B cell (primary cell): Measurements from ENCODE around the gene CEMIP2. TPM values are rescaled to one million over a fixed set of nuclear protein-coding genes. Genes with fewer than 3 reads are reported as not detected.
A peak's percentile ranks its signal among the peaks of the same experiment; 100 is the strongest.

Experiments
- ATAC-seq: fragments of 200-7000 bp; cut with Tn5 transposase; one replicate; pipeline ENCODE4 v1.10.0; 2021; ENCODE audit warnings: low read depth, mild to moderate bottlenecking, moderate number of reproducible peaks, moderate library complexity
- CTCF ChIA-PET: fragments of 350-600 bp; sonication (Branson Sonifier 250); formaldehyde crosslinking; loops from one replicate; lab custom pipeline; 2021; ENCODE audit warnings: antibody characterized with exemption, inconsistent platforms; lab: Charles Lee
- POLR2A ChIA-PET: fragments of 350-600 bp; sonication (Branson Sonifier 250); formaldehyde crosslinking; loops from one replicate; lab custom pipeline; 2021; ENCODE audit warnings: antibody characterized with exemption; lab: Charles Lee
- DNase-seq: peaks from one replicate; pipeline ENCODE4 v3.0.0; 2013
- H2AFZ ChIP-seq: 2 replicates; pipeline ENCODE4 v1.6.1; 2012; ENCODE audit warnings: mild to moderate bottlenecking, low read depth, low read length; ENCODE audit not compliant: insufficient read depth, poor library complexity, severe bottlenecking
- H3K27ac ChIP-seq, 2 donors: 1 replicate in 1 of 2; 2 replicates in 1 of 2; pipeline ENCODE4 v1.5.1; 2012 to 2013; ENCODE audit warnings: low read length in 2 of 2, mild to moderate bottlenecking in 2 of 2, moderate library complexity in 1 of 2
- H3K27me3 ChIP-seq, 4 experiments: fragments of 200-600 bp in 1 of 4; sonication (generic) in 1 of 4; replicated peaks in 1 of 4; 1 replicate in 2 of 4; 2 replicates in 2 of 4; pipeline versions ENCODE4 v1.6.1 to v1.7.0; 2013 to 2016; ENCODE audit warnings: low read length in 3 of 4, mild to moderate bottlenecking in 2 of 4, mixed read lengths in 1 of 4, moderate library complexity in 1 of 4; ENCODE audit not compliant: insufficient read depth in 4 of 4, control insufficient read depth in 3 of 4; ENCODE audit errors: control extremely low read depth in 1 of 4
- H3K36me3 ChIP-seq, 2 experiments: replicated peaks in 1 of 2; 1 replicate in 1 of 2; 2 replicates in 1 of 2; pipeline versions ENCODE4 v1.6.1 to v1.7.1; 2013; ENCODE audit warnings: low read length in 1 of 2; ENCODE audit not compliant: insufficient read depth in 2 of 2, control insufficient read depth in 1 of 2; ENCODE audit errors: control extremely low read depth in 1 of 2, extremely low read depth in 1 of 2
- H3K4me1 ChIP-seq, 2 donors: fragments of 200-600 bp in 1 of 2; sonication (generic) in 1 of 2; 1 replicate in 1 of 2; 2 replicates in 1 of 2; pipeline versions ENCODE4 v1.5.1 to v1.6.1; 2013 to 2017; ENCODE audit warnings: low read length in 2 of 2; ENCODE audit not compliant: control insufficient read depth in 2 of 2, insufficient read depth in 2 of 2
- H3K4me2 ChIP-seq: replicated peaks from 2 replicates; pipeline ENCODE3; 2012; ENCODE audit warnings: mild to moderate bottlenecking, low read depth, low read length; ENCODE audit not compliant: poor library complexity, severe bottlenecking
- H3K4me3 ChIP-seq, 5 experiments: fragments of 200-600 bp in 1 of 5; sonication (generic) in 1 of 5; 1 replicate in 3 of 5; 2 replicates in 2 of 5; pipeline versions ENCODE4 v1.5.1 to v1.7.0; 2011 to 2016; ENCODE audit warnings: low read length in 4 of 5, mild to moderate bottlenecking in 4 of 5, low read depth in 2 of 5, control low read depth in 1 of 5, moderate library complexity in 1 of 5; ENCODE audit not compliant: insufficient read depth in 1 of 5; ENCODE audit errors: control extremely low read depth in 1 of 5, extremely low read depth in 1 of 5
- H3K79me2 ChIP-seq: fragments of 200-600 bp; sonication (generic); one replicate; pipeline ENCODE4 v1.6.0; 2016; ENCODE audit warnings: low read length; ENCODE audit not compliant: control insufficient read depth, insufficient read depth
- H3K9ac ChIP-seq: fragments of 200-600 bp; sonication (generic); 2 replicates; pipeline ENCODE4 v1.6.1; 2017; ENCODE audit warnings: mild to moderate bottlenecking, low read length, moderate library complexity
- H3K9me3 ChIP-seq, 3 donors: one replicate each; pipeline versions ENCODE4 v1.6.1 to v1.7.1; 2013; ENCODE audit warnings: low read length in 2 of 3; ENCODE audit not compliant: control insufficient read depth in 2 of 3, insufficient read depth in 1 of 3; ENCODE audit errors: control extremely low read depth in 1 of 3
- H4K20me1 ChIP-seq: 2 replicates; pipeline ENCODE4 v1.6.0; 2012; ENCODE audit warnings: mild to moderate bottlenecking, low read length; ENCODE audit not compliant: insufficient read depth, control insufficient read depth, poor library complexity, severe bottlenecking
- H3K27ac Mint-ChIP-seq: one replicate; pipeline ENCODE4 v1.8.0; 2021; ENCODE audit warnings: mixed read lengths
- H3K27me3 Mint-ChIP-seq: one replicate; pipeline ENCODE4 v1.8.0; 2021; ENCODE audit warnings: mixed read lengths
- H3K4me1 Mint-ChIP-seq: one replicate; pipeline ENCODE4 v1.8.0; 2021; ENCODE audit warnings: mixed read lengths
- H3K4me3 Mint-ChIP-seq: one replicate; pipeline ENCODE4 v1.8.0; 2021; ENCODE audit warnings: mixed read lengths
- H3K9me3 Mint-ChIP-seq: one replicate; pipeline ENCODE4 v1.8.0; 2022; ENCODE audit warnings: mixed read lengths; ENCODE audit not compliant: insufficient read depth
- CTCF ChIP-seq: fragments of 200-600 bp; IDR thresholded peaks from one replicate; pipeline ENCODE4 v1.8.0; 2022; ENCODE audit warnings: antibody characterized with exemption, mild to moderate bottlenecking
- EZH2 ChIP-seq: IDR thresholded peaks from 2 replicates; pipeline ENCODE4 v1.6.1; 2012; ENCODE audit warnings: borderline replicate concordance, low read depth, mild to moderate bottlenecking, moderate library complexity, low read length; ENCODE audit not compliant: insufficient read depth, poor library complexity, severe bottlenecking
- WGBS: methylation state at CpG from one replicate; pipeline ENCODE4 v1.1.5; 2013; ENCODE audit warnings: missing lambda C conversion rate; ENCODE audit not compliant: insufficient coverage; 5-methylcytosine and 5-hydroxymethylcytosine counted together
- intact Hi-C: fragments of 100-400 bp; cut with micrococcal nuclease; formaldehyde crosslinking; loops from one replicate; pipeline ENCODE4 v1.10.0; 2022
- polyA plus RNA-seq: library from polyadenylated mRNA; depleted of rRNA; stranded (reverse); fragments of >200 nt; gene quantifications from 2 replicates; pipeline ENCODE4 v1.2.3, GENCODE V29; 2012
- total RNA-seq, 2 donors: library from RNA; stranded (reverse); fragments of 120-200 nt in 1 of 2; gene quantifications; 1 replicate in 1 of 2; 2 replicates in 1 of 2; pipeline versions ENCODE4 v1.2.3 to v1.2.4, GENCODE V29; 2013 to 2022

CEMIP2 gene
- total and polyA plus RNA-seq, 2 donors (not counting 1 experiment from before 2014, with no cell fraction given) = 35.4 to 90.6 TPM

- Mint-ChIP-seq H3K27ac (peak overlapping the region; percentile 50), H3K27me3 (no peaks in the 10 kb centered on the region), H3K4me1 (peaks cover 33% of the 10 kb centered on the region), H3K9me3 (no peaks in the 10 kb centered on the region), H3K4me3 (no peak overlapping the region)
- intact Hi-C loops = no loop called here
- H3K9ac ChIP-seq = no peak overlapping the region
- no peaks in the 10 kb centered on the region for H3K27me3 ChIP-seq
- ChIA-PET CTCF (interaction anchor here (2.3 kb wide), 1 partner anchor 22 kb away, joined by 12 read pairs; the partner anchor contains the start of gene CEMIP2), POLR2A (no interaction called here)
- no peak overlapping the region for H3K4me2 ChIP-seq
- H2AFZ ChIP-seq = no peak overlapping the region
- H3K79me2 ChIP-seq = peaks cover 31% of the 10 kb centered on the region
- DNase-seq = no peak
- peaks cover 0 to 8% of the 10 kb centered on the region in 2 donors for H3K4me1 ChIP-seq
- H3K9me3 ChIP-seq = no peaks in the 10 kb centered on the region
- H3K4me3 ChIP-seq = no peak overlapping the region
- 95% methylated on average over 5 of the region's 6 CpGs for WGBS
- H3K36me3 ChIP-seq = peaks cover 8 to 42% of the 10 kb centered on the region in 2 experiments
- no peak for ATAC-seq
- TF ChIP-seq CTCF = no peak
- TF ChIP-seq EZH2 = no peak
- peaks cover 9% of the 10 kb centered on the region for H4K20me1 ChIP-seq
- no peak overlapping the region for H3K27ac ChIP-seq
Observed at GRCh38 chr9:71746023-71746757, 22.1 kb downstream of the CEMIP2 start.

DNA sequence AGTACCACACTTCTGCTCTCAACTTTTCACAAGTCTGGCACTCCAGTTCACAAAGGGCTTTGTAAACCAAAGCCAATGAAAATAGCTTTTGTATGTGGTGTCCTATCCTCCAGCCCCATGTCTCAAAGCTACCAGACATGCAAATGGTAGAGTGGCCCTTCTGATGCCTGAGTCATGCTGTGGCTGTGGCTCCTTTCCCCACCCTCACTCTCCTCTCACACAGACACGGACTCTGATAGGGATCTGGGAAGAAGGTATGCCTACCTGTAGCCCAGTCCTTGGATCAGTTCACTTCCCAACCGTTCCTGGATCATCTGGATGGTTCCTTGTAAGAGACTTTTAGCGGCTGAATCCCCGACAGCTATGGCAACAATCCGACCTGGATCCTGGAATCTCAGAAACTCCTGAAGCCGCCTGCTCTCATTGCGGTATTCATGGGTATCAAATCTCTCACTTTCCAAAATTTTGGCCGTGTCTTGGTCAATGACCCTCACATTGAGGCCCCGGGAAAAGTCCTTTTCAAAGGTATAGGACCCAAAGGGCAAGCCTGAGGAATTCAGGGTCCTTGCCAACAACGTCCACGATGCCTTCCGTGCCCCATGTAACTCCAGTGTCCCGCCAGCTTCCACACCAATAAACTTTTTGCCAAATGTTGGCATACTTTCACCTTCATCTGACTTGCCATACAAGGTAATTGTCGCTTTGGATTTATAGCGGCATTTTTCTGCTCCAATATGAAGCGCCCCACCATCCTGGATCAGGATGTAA, 23.4 kb downstream of the CEMIP2 start:
- Histone ChIP-seq H3K4me1 (peaks cover 0 to 8% of the 10 kb centered on the region in 2 donors), H3K4me2 (no peak overlapping the region), H4K20me1 (peaks cover 7% of the 10 kb centered on the region), H3K27ac (no peak overlapping the region), H2AFZ (no peak overlapping the region), H3K4me3 (no peak overlapping the region), H3K9me3 (no peaks in the 10 kb centered on the region), H3K27me3 (no peaks in the 10 kb centered on the region), H3K79me2 (peaks cover 26% of the 10 kb centered on the region), H3K9ac (no peak overlapping the region), H3K36me3 (peaks cover 8 to 45% of the 10 kb centered on the region in 2 experiments)
- H3K4me1 Mint-ChIP-seq = peaks cover 30% of the 10 kb centered on the region
- H3K4me3 Mint-ChIP-seq = no peak overlapping the region
- no peaks in the 10 kb centered on the region for H3K27me3 Mint-ChIP-seq
- 90% methylated on average over 14 of the region's 16 CpGs for WGBS
- ChIA-PET CTCF (no interaction called here), POLR2A (no interaction called here)
- ATAC-seq (no peak), DNase-seq (no peak)
- no peak for TF ChIP-seq CTCF
- no peak for TF ChIP-seq EZH2
- no peak overlapping the region for H3K27ac Mint-ChIP-seq
- intact Hi-C loops = no loop called here
- no peaks in the 10 kb centered on the region for H3K9me3 Mint-ChIP-seq
